ENCODE measurements around the gene ALX4.

Gene ALX4

GRCh38 chr11:44303401-44303938 is 6.5 kb downstream of the ALX4 start:
- DNase-seq (ENCODE audit: low read depth), result no peak
- H3K4me3 ChIP-seq (ENCODE audit: low read depth, low read length), result no peak overlapping the region
- TF ChIP-seq, protein P1, sequence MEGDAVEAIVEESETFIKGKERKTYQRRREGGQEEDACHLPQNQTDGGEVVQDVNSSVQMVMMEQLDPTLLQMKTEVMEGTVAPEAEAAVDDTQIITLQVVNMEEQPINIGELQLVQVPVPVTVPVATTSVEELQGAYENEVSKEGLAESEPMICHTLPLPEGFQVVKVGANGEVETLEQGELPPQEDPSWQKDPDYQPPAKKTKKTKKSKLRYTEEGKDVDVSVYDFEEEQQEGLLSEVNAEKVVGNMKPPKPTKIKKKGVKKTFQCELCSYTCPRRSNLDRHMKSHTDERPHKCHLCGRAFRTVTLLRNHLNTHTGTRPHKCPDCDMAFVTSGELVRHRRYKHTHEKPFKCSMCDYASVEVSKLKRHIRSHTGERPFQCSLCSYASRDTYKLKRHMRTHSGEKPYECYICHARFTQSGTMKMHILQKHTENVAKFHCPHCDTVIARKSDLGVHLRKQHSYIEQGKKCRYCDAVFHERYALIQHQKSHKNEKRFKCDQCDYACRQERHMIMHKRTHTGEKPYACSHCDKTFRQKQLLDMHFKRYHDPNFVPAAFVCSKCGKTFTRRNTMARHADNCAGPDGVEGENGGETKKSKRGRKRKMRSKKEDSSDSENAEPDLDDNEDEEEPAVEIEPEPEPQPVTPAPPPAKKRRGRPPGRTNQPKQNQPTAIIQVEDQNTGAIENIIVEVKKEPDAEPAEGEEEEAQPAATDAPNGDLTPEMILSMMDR (conservative IDR thresholded peaks at IDR 0.05; ENCODE audit: low read depth, low read length), result no peak

DNA sequence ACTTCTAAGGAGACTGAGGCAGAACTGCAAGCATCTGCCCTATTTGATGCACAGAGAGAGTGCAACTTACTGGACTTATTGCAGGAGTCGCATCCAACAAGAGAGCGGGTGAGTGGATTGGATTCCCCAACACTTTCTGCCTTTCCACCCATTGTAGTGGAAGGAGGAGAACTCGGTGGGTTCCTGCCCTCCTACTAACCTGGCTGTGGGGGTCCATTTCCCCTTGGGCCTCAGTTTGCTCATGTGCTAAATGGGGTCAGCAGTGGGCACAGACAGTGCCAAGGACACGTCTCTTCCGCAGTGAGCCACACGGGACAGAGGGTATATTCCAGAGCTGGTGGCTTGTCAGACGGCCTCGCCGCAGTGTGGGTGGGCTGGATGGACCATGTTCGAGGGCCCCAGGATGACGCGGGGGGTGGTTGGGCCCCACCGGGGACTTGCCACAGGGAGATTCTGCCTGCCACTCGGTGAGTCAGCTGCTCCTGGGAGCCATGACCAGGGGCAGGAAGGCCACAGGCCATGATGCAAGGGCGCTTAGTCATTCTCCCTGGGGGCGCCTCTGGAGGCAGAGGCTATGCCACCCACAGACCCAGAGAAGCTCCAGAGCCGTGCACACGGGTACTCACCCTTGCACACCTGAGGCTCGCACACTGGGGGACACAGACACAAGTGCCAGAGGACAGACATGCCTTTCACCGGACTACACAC is 8.2 kb downstream of the ALX4 start:
- no peak for DNase-seq (ENCODE audit: low read depth)
- H3K4me3 ChIP-seq (ENCODE audit: low read depth, low read length), result no peak overlapping the region

GRCh38 chr11:44300844-44301563 is 8.9 kb downstream of the ALX4 start:
- no peak overlapping the region for H3K4me3 ChIP-seq (ENCODE audit: low read depth, low read length)
- TF ChIP-seq, protein P1 (conservative IDR thresholded peaks at IDR 0.05; ENCODE audit: low read depth, low read length), result no peak
- peak; percentile 38 for DNase-seq (ENCODE audit: low read depth)

More for the DNA sequence above, 8.2 kb downstream of the ALX4 start:
- TF ChIP-seq, protein P1 (conservative IDR thresholded peaks at IDR 0.05; ENCODE audit: low read depth, low read length), result no peak

DNA sequence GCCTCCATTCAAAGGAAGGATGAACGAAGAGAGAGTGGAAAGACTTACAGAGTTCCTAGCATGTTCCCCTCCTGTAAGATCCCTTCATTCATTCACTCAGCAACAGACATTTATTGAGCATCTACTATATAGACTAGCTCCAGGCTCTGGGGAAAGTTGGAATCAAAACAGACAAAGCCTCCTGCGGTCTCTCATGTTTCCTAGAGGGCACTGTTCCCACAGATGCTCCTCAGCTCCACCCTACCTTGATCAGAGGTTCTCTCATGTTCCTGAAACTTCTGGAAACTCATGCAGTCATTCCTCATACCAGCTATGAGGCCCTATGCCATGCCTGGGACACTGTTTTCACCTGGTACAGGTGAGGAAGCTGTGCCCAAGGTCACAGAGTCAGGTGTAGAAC is 11.1 kb downstream of the ALX4 start:
- TF ChIP-seq, protein P1 (conservative IDR thresholded peaks at IDR 0.05; ENCODE audit: low read depth, low read length), result peak; percentile 10
- H3K4me3 ChIP-seq (ENCODE audit: low read depth, low read length), result no peak overlapping the region
- DNase-seq (ENCODE audit: low read depth), result no peak

DNA sequence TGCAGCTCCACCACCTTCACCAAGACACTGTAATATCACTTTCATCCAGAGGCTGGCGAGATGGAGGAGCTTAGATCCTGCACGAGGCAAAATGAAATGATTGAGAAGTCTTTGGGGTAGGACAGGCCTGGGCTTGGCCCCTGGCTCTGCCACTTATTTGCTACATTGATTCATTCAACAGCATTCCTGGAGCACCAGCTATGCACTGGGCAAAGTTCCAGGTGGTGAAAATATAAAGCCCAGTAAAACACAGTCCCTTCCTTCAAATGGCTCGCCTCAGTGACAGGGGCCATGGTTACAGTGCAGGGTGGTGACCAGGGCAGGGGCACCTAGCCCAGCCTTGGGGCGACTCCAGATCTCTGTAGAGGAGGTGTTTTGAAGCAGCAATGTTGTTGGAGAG is 19.7 kb downstream of the ALX4 start:
- DNase-seq (ENCODE audit: low read depth), result no peak
- TF ChIP-seq, protein P1 (conservative IDR thresholded peaks at IDR 0.05; ENCODE audit: low read depth, low read length), result no peak
- no peak overlapping the region for H3K4me3 ChIP-seq (ENCODE audit: low read depth, low read length)

DNA sequence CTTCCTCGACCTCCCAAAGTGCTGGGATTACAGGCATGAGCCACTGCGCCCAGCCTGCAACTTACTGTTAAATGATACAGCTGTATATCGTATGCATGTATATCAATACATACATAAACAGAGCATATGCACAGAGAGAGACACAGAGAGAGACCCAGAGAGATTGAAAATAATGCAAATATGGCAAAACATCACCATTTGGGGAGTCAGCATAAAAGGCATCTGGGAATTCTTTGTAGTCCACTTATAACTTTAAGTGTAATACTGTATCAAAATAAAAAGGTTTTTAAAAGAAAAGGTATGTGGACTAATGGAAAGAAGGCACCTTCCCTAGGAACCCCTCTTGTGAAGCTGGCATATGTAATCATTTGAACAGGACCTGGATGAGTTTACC is 21.8 kb downstream of the ALX4 start:
- no peak overlapping the region for H3K4me3 ChIP-seq (ENCODE audit: low read depth, low read length)
- no peak for DNase-seq (ENCODE audit: low read depth)
- TF ChIP-seq, protein P1 (conservative IDR thresholded peaks at IDR 0.05; ENCODE audit: low read depth, low read length), result no peak

Data from choroid plexus epithelial cell (primary cell).